WTC11 (cell line): Measurements from ENCODE around the gene TMC6. TPM values are rescaled to one million over a fixed set of nuclear protein-coding genes. Genes with fewer than 3 reads are reported as not detected.

ENCODE experiments used
- ATAC-seq: fragments of 200-7000 bp; cut with Tn5 transposase; 2 replicates; pipeline ENCODE4 v1.10.0; 2021; ENCODE audit warnings: mild to moderate bottlenecking, moderate library complexity
- CTCF ChIA-PET: fragments of 300-600 bp; sonication (Branson Sonifier 250); formaldehyde crosslinking; loops from one replicate; lab custom pipeline; 2021; ENCODE audit warnings: antibody characterized with exemption; lab: Charles Lee
- POLR2A ChIA-PET: fragments of 350-600 bp; sonication (Branson Sonifier 250); formaldehyde crosslinking; loops from one replicate; lab custom pipeline; 2021; ENCODE audit warnings: antibody characterized with exemption; lab: Charles Lee
- DNase-seq: peaks from one replicate; pipeline ENCODE4 v3.0.0; 2021; ENCODE audit warnings: low spot score
- H3K27ac Mint-ChIP-seq: 2 replicates; pipeline ENCODE4 v1.8.0; 2021; ENCODE audit warnings: mixed read lengths
- H3K27me3 Mint-ChIP-seq: 2 replicates; pipeline ENCODE4 v1.8.0; 2021; ENCODE audit warnings: low read depth, mild to moderate bottlenecking, moderate library complexity, mixed read lengths
- H3K36me3 Mint-ChIP-seq: 2 replicates; pipeline ENCODE4 v1.8.0; 2021; ENCODE audit warnings: mixed read lengths
- H3K4me1 Mint-ChIP-seq: 2 replicates; pipeline ENCODE4 v1.8.0; 2022; ENCODE audit warnings: mixed read lengths
- H3K4me3 Mint-ChIP-seq: 2 replicates; pipeline ENCODE4 v1.8.0; 2021; ENCODE audit warnings: mild to moderate bottlenecking, moderate library complexity, mixed read lengths
- H3K9me3 Mint-ChIP-seq: 2 replicates; pipeline ENCODE4 v1.8.0; 2021; ENCODE audit warnings: mixed read lengths
- CDX4 ChIP-seq: fragments of 250-450 bp; sonication (Bioruptor Pico); IDR thresholded peaks from 2 replicates; pipeline ENCODE4 v1.9.0; 2021; ENCODE audit warnings: moderate library complexity, mild to moderate bottlenecking, inconsistent platforms, borderline replicate concordance
- EMX1 ChIP-seq: fragments of 250-450 bp; sonication (Bioruptor Pico); IDR thresholded peaks from 2 replicates; pipeline ENCODE4 v1.8.0; 2021; ENCODE audit warnings: mild to moderate bottlenecking
- HMGA2 ChIP-seq: fragments of 250-450 bp; sonication (Bioruptor Pico); IDR thresholded peaks from 2 replicates; pipeline ENCODE4 v1.4.0; 2021; ENCODE audit warnings: mild to moderate bottlenecking, moderate library complexity
- IRF2 ChIP-seq: sonication (generic); formaldehyde crosslinking; IDR thresholded peaks from 2 replicates; pipeline ENCODE4 v1.8.0; 2022; ENCODE audit warnings: low read depth, missing genetic modification reagents, borderline replicate concordance
- MLX ChIP-seq: sonication (generic); formaldehyde crosslinking; IDR thresholded peaks from 2 replicates; pipeline ENCODE4 v1.8.1; 2023; ENCODE audit warnings: mild to moderate bottlenecking, missing genetic modification reagents, moderate library complexity
- NFE2L1 ChIP-seq: sonication (generic); formaldehyde crosslinking; IDR thresholded peaks from 2 replicates; pipeline ENCODE4 v1.8.1; 2023; ENCODE audit warnings: missing genetic modification reagents
- NR1H2 ChIP-seq: sonication (generic); formaldehyde crosslinking; IDR thresholded peaks from 2 replicates; pipeline ENCODE4 v1.9.0; 2021; ENCODE audit warnings: mild to moderate bottlenecking, moderate library complexity, missing genetic modification reagents
- NR2C2 ChIP-seq: sonication (generic); formaldehyde crosslinking; IDR thresholded peaks from 2 replicates; pipeline ENCODE4 v1.8.0; 2022; ENCODE audit warnings: mild to moderate bottlenecking, missing genetic modification reagents
- SP1 ChIP-seq: sonication (generic); formaldehyde crosslinking; conservative IDR thresholded peaks from 2 replicates; pipeline ENCODE4 v1.8.1; 2022; ENCODE audit warnings: missing genetic modification reagents
- TCF7 ChIP-seq: sonication (generic); formaldehyde crosslinking; IDR thresholded peaks from 2 replicates; pipeline ENCODE4 v1.8.0; 2022; ENCODE audit warnings: mild to moderate bottlenecking, low read depth, missing genetic modification reagents, moderate library complexity
- ZNF232 ChIP-seq: sonication (generic); formaldehyde crosslinking; IDR thresholded peaks from 2 replicates; pipeline ENCODE4 v1.8.0; 2022; ENCODE audit warnings: mild to moderate bottlenecking, missing genetic modification reagents
- ZNF263 ChIP-seq: sonication (generic); formaldehyde crosslinking; IDR thresholded peaks from 2 replicates; pipeline ENCODE4 v1.8.1; 2022; ENCODE audit warnings: low read depth, mild to moderate bottlenecking, moderate library complexity, missing genetic modification reagents
- ZNF416 ChIP-seq: fragments of 250-450 bp; sonication (Bioruptor Pico); IDR thresholded peaks from 2 replicates; pipeline ENCODE4 v1.9.0; 2021; ENCODE audit warnings: mild to moderate bottlenecking, inconsistent platforms
- total RNA-seq: library from RNA; stranded (reverse); gene quantifications from 3 replicates; pipeline ENCODE4 v1.2.3, GENCODE V29; 2021
- TF ChIP-seq, protein P1 (sequence below): sonication (generic); formaldehyde crosslinking; IDR thresholded peaks from 2 replicates; pipeline ENCODE4 v1.8.1; 2023; ENCODE audit warnings: mild to moderate bottlenecking, missing genetic modification reagents
- TF ChIP-seq, protein P2 (sequence below): sonication (generic); formaldehyde crosslinking; IDR thresholded peaks from 2 replicates; pipeline ENCODE4 v1.8.0; 2023; ENCODE audit warnings: missing genetic modification reagents
- TF ChIP-seq, protein P3 (sequence below): fragments of 250-450 bp; sonication (Bioruptor Pico); IDR thresholded peaks from 2 replicates; pipeline ENCODE4 v2.1.2; 2022; ENCODE audit warnings: mild to moderate bottlenecking, moderate library complexity
- TF ChIP-seq, protein P4 (sequence below): sonication (generic); formaldehyde crosslinking; IDR thresholded peaks from 2 replicates; pipeline ENCODE4 v1.8.1; 2022; ENCODE audit warnings: low read depth, mild to moderate bottlenecking, moderate library complexity, missing genetic modification reagents, borderline replicate concordance
- TF ChIP-seq, protein P5 (sequence below): sonication (generic); formaldehyde crosslinking; IDR thresholded peaks from 2 replicates; pipeline ENCODE4 v1.8.1; 2023; ENCODE audit warnings: mild to moderate bottlenecking, moderate library complexity, missing genetic modification reagents

TMC6 gene
- total RNA-seq, 1 experiment from 2014 or later = 120 TPM

DNA sequence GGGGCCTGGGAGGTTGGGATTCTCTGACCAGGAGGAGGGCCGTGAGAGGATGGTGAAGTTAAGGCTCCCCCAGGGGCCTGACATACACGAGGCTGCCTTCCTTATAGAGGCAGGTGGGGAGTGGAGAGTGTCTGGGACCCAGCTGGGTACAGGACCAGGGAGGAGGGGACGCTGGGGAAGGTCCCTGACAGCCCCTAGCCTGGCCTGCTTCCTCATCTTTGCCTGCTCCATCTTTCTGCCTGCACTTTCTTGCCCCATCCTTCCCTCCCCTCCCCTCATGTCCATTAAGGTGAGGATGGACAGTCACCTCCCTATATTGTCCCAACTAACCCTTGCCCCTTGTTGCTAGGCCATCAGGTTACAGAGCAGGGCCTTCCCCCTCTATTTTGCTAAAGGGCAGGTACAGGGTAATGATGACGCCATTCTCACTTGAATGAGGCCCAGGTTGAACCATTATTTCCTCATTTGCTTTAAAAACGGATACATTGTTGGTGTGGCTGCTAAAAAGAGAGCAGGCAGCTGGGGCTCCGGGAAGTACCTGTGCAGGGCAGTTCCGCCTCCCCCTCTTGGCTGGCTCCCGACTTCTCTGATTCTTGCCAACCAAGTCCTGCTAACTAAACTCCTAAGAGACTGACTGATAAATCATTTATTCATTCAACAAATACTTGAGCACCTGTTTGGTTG, 18.9 kb upstream of the TMC6 start (continued):
- TF ChIP-seq, protein P1, sequence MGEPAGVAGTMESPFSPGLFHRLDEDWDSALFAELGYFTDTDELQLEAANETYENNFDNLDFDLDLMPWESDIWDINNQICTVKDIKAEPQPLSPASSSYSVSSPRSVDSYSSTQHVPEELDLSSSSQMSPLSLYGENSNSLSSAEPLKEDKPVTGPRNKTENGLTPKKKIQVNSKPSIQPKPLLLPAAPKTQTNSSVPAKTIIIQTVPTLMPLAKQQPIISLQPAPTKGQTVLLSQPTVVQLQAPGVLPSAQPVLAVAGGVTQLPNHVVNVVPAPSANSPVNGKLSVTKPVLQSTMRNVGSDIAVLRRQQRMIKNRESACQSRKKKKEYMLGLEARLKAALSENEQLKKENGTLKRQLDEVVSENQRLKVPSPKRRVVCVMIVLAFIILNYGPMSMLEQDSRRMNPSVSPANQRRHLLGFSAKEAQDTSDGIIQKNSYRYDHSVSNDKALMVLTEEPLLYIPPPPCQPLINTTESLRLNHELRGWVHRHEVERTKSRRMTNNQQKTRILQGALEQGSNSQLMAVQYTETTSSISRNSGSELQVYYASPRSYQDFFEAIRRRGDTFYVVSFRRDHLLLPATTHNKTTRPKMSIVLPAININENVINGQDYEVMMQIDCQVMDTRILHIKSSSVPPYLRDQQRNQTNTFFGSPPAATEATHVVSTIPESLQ = no peak
- TF ChIP-seq NR1H2 = no peak
- TF ChIP-seq MLX = no peak
- TF ChIP-seq SP1 (CRISPR knock-in tag) = no peak
- TF ChIP-seq, protein P2, sequence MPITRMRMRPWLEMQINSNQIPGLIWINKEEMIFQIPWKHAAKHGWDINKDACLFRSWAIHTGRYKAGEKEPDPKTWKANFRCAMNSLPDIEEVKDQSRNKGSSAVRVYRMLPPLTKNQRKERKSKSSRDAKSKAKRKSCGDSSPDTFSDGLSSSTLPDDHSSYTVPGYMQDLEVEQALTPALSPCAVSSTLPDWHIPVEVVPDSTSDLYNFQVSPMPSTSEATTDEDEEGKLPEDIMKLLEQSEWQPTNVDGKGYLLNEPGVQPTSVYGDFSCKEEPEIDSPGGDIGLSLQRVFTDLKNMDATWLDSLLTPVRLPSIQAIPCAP (CRISPR knock-in tag) = no peak
- TF ChIP-seq, protein P3, sequence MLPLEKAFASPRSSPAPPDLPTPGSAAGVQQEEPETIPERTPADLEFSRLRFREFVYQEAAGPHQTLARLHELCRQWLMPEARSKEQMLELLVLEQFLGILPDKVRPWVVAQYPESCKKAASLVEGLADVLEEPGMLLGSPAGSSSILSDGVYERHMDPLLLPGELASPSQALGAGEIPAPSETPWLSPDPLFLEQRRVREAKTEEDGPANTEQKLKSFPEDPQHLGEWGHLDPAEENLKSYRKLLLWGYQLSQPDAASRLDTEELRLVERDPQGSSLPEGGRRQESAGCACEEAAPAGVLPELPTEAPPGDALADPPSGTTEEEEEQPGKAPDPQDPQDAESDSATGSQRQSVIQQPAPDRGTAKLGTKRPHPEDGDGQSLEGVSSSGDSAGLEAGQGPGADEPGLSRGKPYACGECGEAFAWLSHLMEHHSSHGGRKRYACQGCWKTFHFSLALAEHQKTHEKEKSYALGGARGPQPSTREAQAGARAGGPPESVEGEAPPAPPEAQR (CRISPR knock-in tag) = no peak

GRCh38 chr17:78146881-78147280, 18.3 kb upstream of the TMC6 start:
- Mint-ChIP-seq H3K9me3 (no peaks in the 10 kb centered on the region), H3K27ac (no peak overlapping the region), H3K27me3 (no peaks in the 10 kb centered on the region), H3K36me3 (no peaks in the 10 kb centered on the region), H3K4me3 (no peak overlapping the region), H3K4me1 (no peaks in the 10 kb centered on the region)
- ChIA-PET CTCF (no interaction called here), POLR2A (no interaction called here)
- DNase-seq (no peak), ATAC-seq (no peak)
- TF ChIP-seq, protein P4, sequence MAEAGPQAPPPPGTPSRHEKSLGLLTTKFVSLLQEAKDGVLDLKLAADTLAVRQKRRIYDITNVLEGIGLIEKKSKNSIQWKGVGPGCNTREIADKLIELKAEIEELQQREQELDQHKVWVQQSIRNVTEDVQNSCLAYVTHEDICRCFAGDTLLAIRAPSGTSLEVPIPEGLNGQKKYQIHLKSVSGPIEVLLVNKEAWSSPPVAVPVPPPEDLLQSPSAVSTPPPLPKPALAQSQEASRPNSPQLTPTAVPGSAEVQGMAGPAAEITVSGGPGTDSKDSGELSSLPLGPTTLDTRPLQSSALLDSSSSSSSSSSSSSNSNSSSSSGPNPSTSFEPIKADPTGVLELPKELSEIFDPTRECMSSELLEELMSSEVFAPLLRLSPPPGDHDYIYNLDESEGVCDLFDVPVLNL = no peak
- no peak for TF ChIP-seq HMGA2 (CRISPR knock-in tag)
- no peak for TF ChIP-seq NR2C2 (CRISPR knock-in tag)
- TF ChIP-seq, protein P5, sequence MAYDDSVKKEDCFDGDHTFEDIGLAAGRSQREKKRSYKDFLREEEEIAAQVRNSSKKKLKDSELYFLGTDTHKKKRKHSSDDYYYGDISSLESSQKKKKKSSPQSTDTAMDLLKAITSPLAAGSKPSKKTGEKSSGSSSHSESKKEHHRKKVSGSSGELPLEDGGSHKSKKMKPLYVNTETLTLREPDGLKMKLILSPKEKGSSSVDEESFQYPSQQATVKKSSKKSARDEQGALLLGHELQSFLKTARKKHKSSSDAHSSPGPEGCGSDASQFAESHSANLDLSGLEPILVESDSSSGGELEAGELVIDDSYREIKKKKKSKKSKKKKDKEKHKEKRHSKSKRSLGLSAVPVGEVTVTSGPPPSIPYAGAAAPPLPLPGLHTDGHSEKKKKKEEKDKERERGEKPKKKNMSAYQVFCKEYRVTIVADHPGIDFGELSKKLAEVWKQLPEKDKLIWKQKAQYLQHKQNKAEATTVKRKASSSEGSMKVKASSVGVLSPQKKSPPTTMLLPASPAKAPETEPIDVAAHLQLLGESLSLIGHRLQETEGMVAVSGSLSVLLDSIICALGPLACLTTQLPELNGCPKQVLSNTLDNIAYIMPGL = no peak
- no peak for TF ChIP-seq ZNF263 (CRISPR knock-in tag)
- no peak for TF ChIP-seq ZNF232 (CRISPR knock-in tag)
- TF ChIP-seq EMX1 = no peak
- no peak for TF ChIP-seq ZNF416
- TF ChIP-seq CDX4 = no peak
- TF ChIP-seq, protein P3 (CRISPR knock-in tag) = no peak
- no peak for TF ChIP-seq TCF7 (CRISPR knock-in tag)
- TF ChIP-seq NFE2L1 (CRISPR knock-in tag) = no peak
- TF ChIP-seq IRF2 (CRISPR knock-in tag) = no peak
